ENCODE results near the gene RNF150. TPM values are rescaled to one million over a fixed set of nuclear protein-coding genes. Genes with fewer than 3 reads are reported as not detected.

The RNF150 gene
- total RNA-seq, 1 donor from 2014 or later = 56.5 TPM

GRCh38 chr4:141019768-141020167 lies 113.5 kb downstream of the RNF150 start:
- no peak for DNase-seq (ENCODE audit: extremely low spot score, unreplicated experiment)
- peaks cover 38% of the 10 kb centered on the region for H3K4me1 Mint-ChIP-seq (ENCODE audit: unreplicated experiment)

GRCh38 chr4:141016117-141016798 lies 117.0 kb downstream of the RNF150 start:
- no peak overlapping the region for H3K27ac Mint-ChIP-seq (ENCODE audit: unreplicated experiment)
- no peak overlapping the region for H3K4me3 Mint-ChIP-seq (ENCODE audit: unreplicated experiment)
- peaks cover 26% of the 10 kb centered on the region for H3K4me1 Mint-ChIP-seq (ENCODE audit: unreplicated experiment)
- no peak for DNase-seq (ENCODE audit: extremely low spot score, unreplicated experiment)
- H3K36me3 Mint-ChIP-seq (ENCODE audit: unreplicated experiment) = peaks cover 8% of the 10 kb centered on the region
- no peaks in the 10 kb centered on the region for H3K27me3 Mint-ChIP-seq (ENCODE audit: unreplicated experiment)
- H3K9me3 Mint-ChIP-seq (ENCODE audit: unreplicated experiment) = peaks cover 3% of the 10 kb centered on the region
- TF ChIP-seq CTCF (IDR thresholded peaks at IDR 0.05) = no peak

More at GRCh38 chr4:141019768-141020167, 113.5 kb downstream of the RNF150 start:
- Mint-ChIP-seq H3K4me3 (ENCODE audit: unreplicated experiment) (no peak overlapping the region), H3K36me3 (ENCODE audit: unreplicated experiment) (peaks cover 1% of the 10 kb centered on the region), H3K9me3 (ENCODE audit: unreplicated experiment) (peaks cover 3% of the 10 kb centered on the region), H3K27me3 (ENCODE audit: unreplicated experiment) (no peaks in the 10 kb centered on the region), H3K27ac (ENCODE audit: unreplicated experiment) (peak overlapping the region; percentile 94)
- no peak for TF ChIP-seq CTCF (IDR thresholded peaks at IDR 0.05)

GRCh38 chr4:141013899-141014298 lies 119.4 kb downstream of the RNF150 start:
- H3K4me1 Mint-ChIP-seq (ENCODE audit: unreplicated experiment) = peaks cover 13% of the 10 kb centered on the region
- H3K4me3 Mint-ChIP-seq (ENCODE audit: unreplicated experiment) = no peak overlapping the region
- no peaks in the 10 kb centered on the region for H3K27me3 Mint-ChIP-seq (ENCODE audit: unreplicated experiment)
- peaks cover 13% of the 10 kb centered on the region for H3K36me3 Mint-ChIP-seq (ENCODE audit: unreplicated experiment)
- TF ChIP-seq CTCF (IDR thresholded peaks at IDR 0.05) = no peak
- DNase-seq (ENCODE audit: extremely low spot score, unreplicated experiment) = no peak
- H3K27ac Mint-ChIP-seq (ENCODE audit: unreplicated experiment) = no peak overlapping the region
- no peaks in the 10 kb centered on the region for H3K9me3 Mint-ChIP-seq (ENCODE audit: unreplicated experiment)

GRCh38 chr4:141011901-141012315 lies 121.4 kb downstream of the RNF150 start:
- no peak for DNase-seq (ENCODE audit: extremely low spot score, unreplicated experiment)
- Mint-ChIP-seq H3K27me3 (ENCODE audit: unreplicated experiment) (no peaks in the 10 kb centered on the region), H3K4me1 (ENCODE audit: unreplicated experiment) (peaks cover 13% of the 10 kb centered on the region), H3K27ac (ENCODE audit: unreplicated experiment) (no peak overlapping the region), H3K4me3 (ENCODE audit: unreplicated experiment) (no peak overlapping the region), H3K9me3 (ENCODE audit: unreplicated experiment) (no peaks in the 10 kb centered on the region), H3K36me3 (ENCODE audit: unreplicated experiment) (peaks cover 13% of the 10 kb centered on the region)
- TF ChIP-seq CTCF (IDR thresholded peaks at IDR 0.05) = no peak

- no peak overlapping the region for H3K4me3 Mint-ChIP-seq (ENCODE audit: unreplicated experiment)
- no peaks in the 10 kb centered on the region for H3K27me3 Mint-ChIP-seq (ENCODE audit: unreplicated experiment)
- H3K4me1 Mint-ChIP-seq (ENCODE audit: unreplicated experiment) = peaks cover 13% of the 10 kb centered on the region
- H3K27ac Mint-ChIP-seq (ENCODE audit: unreplicated experiment) = no peak overlapping the region
- peaks cover 19% of the 10 kb centered on the region for H3K36me3 Mint-ChIP-seq (ENCODE audit: unreplicated experiment)
- DNase-seq (ENCODE audit: extremely low spot score, unreplicated experiment) = no peak
- no peak for TF ChIP-seq CTCF (IDR thresholded peaks at IDR 0.05)
- H3K9me3 Mint-ChIP-seq (ENCODE audit: unreplicated experiment) = peaks cover 6% of the 10 kb centered on the region
Observed at GRCh38 chr4:141009931-141010330, 123.3 kb downstream of the RNF150 start.

Measured in osteocyte (in vitro differentiated cells).